Activated CD4-positive, alpha-beta T cell treated with anti-CD3 and anti-CD28 coated beads, Interleukin-2, amount 50 U/mL, for 4 hours (primary cell): Measurements from ENCODE around the gene NTRK3.
"Not testable (repeated sequence)": the region's sequence is repeated elsewhere in the genome, so short reads cannot be mapped to it uniquely, and the experiment has no call there.

Experiments used
- DNase-seq, 2 experiments: peaks; one replicate each; pipeline ENCODE4 v3.0.0-alpha.2; 2020

Gene NTRK3

DNA sequence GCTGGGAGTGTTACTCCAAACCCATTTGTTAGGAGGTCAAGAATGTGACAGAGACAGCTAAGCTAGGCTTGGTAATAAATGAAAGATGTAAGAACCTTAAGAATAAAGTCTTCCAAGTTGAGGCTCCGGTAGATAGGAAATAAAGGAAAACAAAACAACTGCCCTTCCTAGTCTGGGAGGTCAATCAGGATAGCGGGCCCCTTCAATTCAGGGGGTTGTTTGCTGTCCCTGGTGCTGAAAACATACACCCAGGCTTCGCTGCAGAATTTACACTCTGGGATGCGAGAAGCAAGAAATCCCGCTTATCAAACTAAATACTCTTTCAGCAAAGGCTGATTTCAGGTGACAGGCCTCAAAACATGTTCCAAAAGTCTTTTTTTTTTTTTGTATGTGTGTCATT is 393.4 kb downstream of the NTRK3 start:
- DNase-seq = no peak

DNA sequence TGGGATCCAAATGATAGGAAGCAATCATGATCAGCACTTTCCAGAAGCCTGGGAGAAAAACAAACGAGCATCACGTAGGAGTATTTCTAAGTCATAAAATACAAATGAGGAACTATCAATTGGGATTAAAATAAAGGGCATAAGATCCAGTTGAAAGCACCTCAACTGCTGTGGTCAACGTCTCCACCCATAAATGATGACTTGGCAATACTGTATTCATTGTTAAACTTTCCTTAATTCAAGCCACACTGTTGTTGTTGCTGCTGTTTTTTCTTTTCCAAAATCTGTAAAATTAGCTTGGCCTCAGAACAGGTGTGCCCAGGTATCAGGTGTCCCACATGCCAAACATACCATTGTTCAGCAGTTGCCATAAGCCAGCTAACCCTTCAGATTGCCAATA is 395.8 kb downstream of the NTRK3 start:
- DNase-seq = no peak

DNA sequence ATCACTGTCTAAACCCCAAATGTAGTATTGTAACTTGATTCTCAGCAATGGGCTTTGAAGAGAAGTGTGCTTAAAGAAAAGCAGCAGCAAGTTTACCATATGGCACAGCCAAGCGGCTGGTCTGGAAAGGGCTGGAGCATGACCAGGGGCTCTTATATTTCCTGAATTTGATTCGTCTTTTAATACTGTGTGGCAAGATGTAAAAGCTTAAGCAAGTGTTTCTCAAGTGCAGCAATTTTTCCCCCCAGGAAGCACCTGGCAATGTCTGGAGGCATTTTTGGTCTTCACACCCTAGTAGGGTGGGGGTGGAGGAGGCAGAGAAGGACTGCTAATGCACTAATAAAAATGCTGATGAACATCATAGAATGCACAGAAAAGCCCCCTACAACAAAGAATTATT is 397.9 kb downstream of the NTRK3 start:
- no peak for DNase-seq

DNA sequence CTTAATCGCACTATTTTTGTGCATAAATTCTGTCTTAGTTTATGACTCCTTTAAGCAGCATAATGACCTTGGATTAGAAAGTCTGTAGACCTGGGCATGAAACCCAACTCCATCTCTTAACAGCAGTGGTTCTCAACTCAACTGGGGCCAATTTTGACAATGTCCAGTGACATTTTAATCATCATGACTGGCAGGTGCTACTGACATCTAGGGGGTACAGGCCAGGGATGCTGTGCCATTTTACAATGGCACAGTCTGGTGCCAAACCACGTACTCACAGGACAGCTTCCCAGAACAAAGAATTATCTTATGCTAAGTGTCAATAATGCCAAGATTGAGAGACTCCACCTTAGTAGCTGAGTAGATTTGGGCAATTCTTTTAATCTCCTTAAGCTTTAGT is 405.0 kb downstream of the NTRK3 start:
- no peak for DNase-seq

DNA sequence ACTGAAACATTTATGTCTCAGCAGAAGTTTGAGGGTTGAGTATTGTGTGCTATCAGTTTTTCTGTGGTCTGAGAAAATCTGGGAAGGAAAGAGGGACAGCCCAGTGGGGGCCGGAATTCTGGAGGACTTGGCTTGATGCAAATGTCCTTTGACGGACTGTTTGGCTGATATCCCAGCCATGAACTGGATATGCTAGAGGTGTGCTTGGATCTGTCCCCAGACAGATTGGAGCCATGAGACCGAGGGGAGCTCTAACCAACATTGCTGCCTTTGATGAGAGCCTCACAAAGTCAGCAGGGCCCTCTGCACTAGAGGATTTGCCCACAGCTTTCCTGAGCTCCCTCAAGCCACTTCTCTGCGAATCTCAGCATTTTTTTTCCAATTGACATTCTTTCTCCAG is 405.6 kb downstream of the NTRK3 start:
- DNase-seq = no peak

DNA sequence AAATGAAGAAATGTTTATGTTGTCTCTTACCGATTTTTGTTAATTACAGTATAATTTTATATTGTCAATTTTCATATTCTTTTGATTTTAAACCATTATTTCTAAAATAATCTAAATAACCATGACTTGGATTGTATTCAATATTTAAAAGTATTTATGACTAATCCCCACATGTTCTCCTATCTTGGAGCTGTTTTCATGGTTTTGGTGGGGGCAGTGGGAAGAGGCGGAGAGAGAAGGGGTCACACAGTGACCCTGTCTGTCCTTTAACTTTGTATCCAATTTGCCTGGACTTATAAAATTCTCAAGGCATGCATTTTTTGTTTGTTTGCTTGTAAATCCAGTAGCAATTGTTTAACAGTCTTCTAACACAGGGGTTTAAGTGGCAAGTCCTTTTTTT is 407.4 kb downstream of the NTRK3 start:
- DNase-seq = no peak

DNA sequence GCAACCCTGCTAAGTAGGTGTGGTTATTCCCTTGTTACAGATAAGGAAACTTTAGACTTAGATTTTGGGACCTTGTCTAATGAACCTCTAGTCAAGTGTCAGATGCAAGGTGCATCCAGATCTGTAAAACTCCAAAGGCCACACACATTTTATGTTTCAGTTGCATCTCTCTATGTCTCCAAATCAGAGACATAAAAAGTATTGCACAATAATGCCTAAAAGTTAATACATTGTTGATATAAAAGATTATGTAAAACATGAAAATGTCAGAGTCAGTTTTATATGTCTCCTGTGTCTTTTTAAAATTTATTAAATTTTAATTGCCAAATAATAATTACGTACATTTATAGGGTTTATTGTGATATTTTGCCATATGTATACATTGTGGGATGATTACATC is 408.5 kb downstream of the NTRK3 start:
- DNase-seq = no peak

DNA sequence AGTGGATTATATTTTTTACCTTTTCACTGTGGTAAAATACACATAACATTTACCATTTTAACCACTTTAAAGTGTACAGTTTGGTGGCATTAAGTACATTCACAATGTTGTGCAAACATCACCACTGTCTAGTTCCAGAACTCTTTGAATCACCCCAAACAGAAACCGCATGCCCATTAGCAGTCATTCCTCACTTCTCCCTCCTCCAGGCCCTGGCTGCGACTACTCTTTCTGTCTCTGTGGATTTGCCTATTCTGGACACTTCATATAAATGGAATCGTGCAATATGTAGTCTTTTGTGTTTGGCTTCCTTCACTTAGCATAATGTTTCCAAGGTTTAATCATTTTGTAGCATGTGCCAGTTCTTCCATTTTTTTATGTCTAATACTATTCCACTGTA is 409.8 kb downstream of the NTRK3 start:
- no peak for DNase-seq

DNA sequence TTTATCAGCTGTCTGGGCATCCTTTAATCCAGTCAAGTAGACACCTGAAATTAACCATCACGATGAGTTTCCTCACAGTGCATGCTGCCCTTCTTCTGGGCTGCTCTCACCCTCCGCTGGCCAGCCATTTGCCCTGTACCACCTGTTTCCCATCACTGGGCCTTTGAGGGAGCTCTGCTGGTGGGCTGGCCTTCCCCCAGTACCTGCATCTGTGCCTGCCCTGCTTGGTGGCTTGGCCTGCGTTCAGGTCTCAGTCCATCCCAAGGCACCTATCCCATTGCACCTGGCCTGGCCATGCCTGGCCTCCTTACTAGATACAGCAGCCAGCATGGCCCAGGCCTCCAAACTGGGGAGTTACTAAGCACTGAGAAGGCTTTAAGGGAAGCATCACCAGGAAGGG is 413.2 kb downstream of the NTRK3 start:
- DNase-seq = no peak

DNA sequence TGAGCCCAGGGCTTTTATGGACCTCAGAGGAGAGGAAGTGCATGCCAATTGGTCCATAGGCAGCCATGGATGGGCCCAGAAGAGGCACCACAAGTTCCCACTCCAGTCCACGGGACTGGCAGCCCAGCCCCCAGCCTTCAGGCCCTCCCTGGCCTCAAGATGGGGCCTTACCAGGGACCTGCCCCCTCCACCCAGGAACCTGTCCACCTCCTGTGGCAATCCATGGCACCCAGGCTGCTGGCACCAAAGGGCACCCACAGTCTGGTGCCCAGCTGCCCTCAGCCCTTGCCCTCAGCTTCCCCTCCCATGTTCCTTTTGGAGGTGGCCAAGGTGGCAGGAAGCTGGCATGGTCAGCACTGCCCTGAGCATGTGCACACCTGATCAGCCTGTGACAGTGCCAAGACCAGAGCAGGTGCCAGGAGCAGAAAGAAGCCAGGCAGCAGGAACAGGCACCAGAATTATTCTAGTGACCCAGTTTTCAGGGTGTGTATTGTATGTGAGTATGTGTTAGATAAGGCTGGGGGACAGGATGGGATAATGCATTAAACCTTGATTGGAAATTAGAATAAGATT is 415.0 kb downstream of the NTRK3 start:
- DNase-seq = no peak

DNA sequence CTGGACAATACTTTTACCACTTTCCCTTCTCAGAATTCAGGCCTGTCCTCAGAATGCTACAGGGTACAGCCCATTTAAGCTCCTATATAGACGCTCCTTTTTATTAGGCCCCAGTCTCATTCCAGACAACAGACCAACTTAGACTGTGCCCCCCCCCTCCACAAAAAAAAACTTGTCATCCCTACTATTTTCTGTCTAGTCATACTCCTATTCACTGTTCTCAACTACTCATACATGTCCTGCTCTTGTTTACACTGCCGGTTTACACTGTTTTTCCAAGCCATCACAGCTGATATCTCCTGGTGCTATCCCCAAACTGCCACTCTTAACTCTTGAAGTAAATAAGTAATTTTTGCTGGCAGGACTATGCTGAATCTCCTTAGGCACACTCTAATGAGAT is 420.7 kb downstream of the NTRK3 start:
- DNase-seq = not testable (repeated sequence)

DNA sequence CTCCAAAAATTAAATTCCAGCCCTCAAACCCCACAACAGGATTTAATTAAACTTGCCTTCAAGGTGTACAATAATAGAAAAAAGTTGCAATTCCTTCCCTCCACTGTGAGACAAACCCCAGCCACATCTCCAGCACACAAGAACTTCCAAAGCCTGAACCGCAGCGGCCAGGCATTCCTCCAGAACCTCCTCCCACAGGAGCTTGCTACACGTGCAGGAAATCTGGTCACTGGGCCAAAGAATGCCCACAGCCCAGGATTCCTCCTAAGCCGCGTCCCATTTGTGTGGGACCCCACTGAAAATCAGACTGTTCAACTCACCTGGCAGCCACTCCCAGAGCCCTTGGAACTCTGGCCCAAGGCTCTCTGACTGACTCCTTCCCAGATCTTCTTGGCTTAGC is 423.2 kb downstream of the NTRK3 start:
- not testable (repeated sequence) for DNase-seq

DNA sequence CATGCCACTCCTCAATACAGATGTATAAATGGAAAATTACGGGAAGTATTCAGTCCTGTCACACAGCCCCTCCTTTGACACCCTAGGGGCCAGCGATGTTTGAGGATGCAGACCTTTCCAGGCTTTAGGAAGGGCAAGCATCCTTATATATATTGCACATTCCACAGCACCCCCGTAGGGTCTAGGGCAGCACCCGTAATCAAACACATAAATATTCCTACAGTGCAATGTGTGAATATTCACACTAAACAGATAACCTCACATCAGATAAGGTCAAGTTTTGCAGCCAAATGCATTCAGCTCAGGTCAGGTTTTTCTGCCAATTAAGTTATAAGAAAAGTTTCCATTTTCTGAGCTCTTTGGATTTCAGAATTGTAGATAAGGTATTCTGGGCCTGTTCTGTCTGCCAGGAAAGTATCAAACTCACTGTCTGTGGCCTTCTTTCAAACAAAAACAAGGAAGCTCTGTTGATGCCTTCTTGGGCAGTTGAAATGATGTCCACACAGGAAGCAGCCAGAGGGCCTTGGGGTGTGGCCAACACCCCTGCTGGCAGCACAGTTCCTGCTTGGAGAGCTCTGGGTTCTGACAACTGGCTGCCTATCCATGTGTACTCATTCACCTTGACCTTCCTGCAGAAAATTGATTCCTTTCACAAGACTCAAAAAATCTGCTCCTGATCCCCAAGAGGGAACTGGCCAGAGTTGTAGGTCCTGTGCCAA is 427.0 kb downstream of the NTRK3 start:
- no peak for DNase-seq

DNA sequence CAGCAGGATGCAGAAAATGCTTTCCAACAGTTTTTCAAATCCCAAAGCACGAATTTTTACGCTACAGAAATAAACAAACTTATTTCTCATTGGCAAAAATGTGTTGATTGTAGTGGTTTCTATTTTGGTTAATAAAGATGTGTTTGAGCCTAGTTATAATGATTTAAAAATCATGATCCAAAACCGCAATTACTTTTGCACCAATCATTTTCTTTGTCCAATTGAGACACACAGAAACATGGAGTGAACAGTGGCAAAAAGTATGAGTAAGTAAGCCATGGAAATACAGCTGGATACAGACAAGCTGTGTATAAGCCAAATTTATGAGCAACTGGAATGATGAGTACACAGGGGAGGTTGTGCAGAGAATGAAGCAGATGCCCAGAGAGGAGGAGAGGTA is 427.9 kb downstream of the NTRK3 start:
- no peak for DNase-seq

DNA sequence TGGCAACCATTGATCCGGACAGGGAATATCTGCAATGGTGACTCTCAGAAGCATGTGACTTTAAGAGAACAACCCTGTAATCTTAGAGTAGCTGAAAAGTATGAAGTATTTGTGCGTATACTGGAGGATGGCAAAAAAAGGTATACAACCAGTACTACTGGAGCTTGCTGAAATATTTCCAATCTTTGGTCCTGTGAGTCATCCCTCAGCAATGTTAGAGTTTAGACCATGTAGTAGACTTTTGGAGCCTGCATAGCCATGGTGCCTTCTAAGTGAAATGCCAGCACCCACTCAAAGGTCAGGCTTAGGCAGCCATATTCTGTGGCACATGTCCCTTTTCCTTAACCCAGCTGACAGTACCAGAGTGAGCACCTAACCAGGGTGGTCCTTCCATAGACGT is 429.4 kb downstream of the NTRK3 start:
- DNase-seq = no peak

DNA sequence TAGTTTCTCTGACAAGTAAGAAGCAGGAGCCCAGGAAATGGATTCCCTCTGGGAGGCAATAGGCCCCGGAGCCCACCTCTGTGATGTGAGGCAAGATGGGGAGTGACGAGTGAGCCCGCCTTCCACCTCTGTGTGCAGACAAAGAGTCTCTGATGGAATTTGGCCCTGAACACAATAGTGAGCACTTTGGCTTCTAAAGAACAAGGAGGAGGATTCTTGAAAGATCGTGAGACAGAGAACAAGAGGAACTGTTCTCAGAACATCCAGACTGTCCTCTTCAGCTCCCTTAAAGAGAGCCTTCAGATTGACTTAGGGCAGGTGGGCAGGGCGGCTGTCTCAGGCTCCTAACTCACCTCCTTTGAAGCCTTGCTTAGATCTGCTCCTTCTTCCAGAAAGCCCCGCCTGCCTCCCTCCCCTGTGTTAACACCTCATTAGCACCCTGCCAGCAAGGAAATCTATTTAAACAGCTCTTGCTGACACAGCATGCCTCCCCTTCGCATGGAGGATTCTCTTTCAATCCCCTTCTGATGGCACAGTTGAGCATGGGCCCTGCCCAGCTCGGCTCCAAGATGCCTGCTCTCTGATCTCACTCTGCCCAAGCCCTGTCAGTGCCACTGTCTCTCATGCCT is 430.3 kb downstream of the NTRK3 start:
- DNase-seq = no peak

DNA sequence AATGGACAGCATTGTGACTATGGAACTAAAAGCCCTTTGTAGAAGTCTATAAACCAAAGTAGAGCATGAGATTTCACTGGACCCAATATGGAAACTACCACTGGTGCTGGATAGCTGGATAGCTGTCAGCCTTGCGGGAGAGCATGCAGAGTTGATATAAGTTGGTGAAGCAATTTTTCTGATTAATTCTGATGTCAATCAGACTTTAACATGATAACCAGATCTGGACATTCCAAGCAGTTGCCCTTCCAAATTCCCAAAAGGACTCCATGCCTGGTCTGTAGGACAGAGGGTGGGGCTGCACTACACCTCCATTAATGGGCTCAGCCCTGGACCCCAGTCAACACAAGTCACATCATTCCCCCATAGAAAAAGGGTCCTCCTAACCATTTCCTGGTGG is 437.8 kb downstream of the NTRK3 start:
- no peak for DNase-seq

DNA sequence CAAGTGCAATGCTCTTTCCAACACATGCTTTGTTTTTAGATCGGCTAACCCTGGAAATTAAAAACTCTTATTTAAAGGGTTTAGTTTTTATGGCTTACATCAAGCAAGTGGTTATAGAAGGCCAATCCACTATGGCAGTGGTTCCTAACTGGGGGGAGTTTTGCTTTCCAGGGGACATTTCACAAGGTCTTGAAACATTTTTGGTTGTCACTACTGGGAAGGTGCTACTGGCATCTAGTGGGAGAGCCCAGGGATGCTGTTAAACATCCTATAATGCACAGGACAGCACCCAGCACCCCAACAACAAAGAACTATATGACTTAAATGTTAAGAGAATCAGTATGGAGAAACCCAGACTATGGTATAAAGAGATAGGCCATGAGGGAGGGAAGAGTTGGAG is 439.0 kb downstream of the NTRK3 start:
- DNase-seq = no peak

DNA sequence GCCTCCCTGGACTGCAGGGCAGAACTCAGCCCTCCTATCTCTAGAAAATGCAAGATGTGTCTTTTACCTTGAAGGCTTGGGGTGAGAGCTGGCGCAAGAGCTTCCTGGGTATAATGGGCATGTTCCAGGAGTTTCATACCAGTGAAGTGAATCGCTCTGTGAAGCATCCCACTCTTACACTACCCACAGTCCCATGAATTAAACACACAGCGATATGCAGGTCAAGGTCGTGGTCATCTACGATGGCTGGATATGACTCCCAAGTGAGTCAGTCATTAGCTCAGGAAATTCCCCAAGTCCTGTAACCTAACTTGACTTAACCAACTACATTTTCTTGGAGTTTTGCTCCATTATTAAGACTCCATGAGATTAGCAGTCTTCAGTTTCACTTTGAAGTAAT is 439.7 kb downstream of the NTRK3 start:
- no peak for DNase-seq

DNA sequence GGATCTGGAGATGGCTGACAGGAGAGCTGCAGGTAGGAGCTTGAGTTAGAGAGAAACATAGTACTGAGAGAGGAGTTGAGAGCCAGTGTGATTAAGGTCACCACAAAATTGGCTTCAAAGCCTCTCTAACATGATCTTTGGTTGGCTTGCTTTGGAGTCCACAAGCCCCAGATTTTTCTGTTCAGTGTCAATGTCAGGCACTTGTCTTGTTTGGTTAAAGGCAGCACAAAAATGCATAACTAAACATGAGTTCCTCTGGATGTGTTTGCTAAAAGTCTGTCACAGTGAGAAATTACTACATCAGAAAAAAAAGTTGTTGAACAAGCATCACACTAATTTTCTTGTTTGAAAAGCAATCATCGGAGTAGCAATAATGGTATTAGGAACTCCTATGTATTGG is 440.5 kb downstream of the NTRK3 start:
- no peak for DNase-seq
